Endothelial cell of umbilical vein (primary cell): ENCODE data around the gene PFKP.

Experiments
- FOS ChIP-seq: IDR thresholded peaks from 2 replicates; pipeline ENCODE4 v1.6.1; 2011; ENCODE audit warnings: mild to moderate bottlenecking, low read length, moderate library complexity, borderline replicate concordance; ENCODE audit not compliant: insufficient read depth
- GATA2 ChIP-seq: IDR thresholded peaks from 2 replicates; pipeline ENCODE4 v1.7.0; 2011; ENCODE audit warnings: low read depth, mild to moderate bottlenecking, moderate library complexity, mixed read lengths, low read length; ENCODE audit not compliant: insufficient read length, insufficient read depth
- JUN ChIP-seq: IDR thresholded peaks from 2 replicates; pipeline ENCODE4 v1.6.1; 2011; ENCODE audit warnings: borderline replicate concordance, low read depth; ENCODE audit not compliant: insufficient read length, insufficient read depth
- MYC ChIP-seq: IDR thresholded peaks from one replicate; pipeline ENCODE4 v1.6.1; 2011; ENCODE audit warnings: mild to moderate bottlenecking, low read depth, low read length
- POLR2A ChIP-seq: IDR thresholded peaks from 2 replicates; pipeline ENCODE4 v1.6.1; 2012; ENCODE audit warnings: low read depth, mild to moderate bottlenecking, control low read depth, low read length
- TF ChIP-seq, protein P1 (sequence below), 2 donors: IDR thresholded peaks; 1 replicate in 1 of 2; 2 replicates in 1 of 2; pipeline ENCODE4 v1.5.1; 2011; ENCODE audit warnings: low read length in 2 of 2, mild to moderate bottlenecking in 2 of 2, moderate library complexity in 2 of 2, control low read depth in 1 of 2, inconsistent platforms in 1 of 2, low read depth in 1 of 2; ENCODE audit not compliant: insufficient read depth in 1 of 2; ENCODE audit errors: extremely low read depth in 1 of 2
- TF ChIP-seq, protein P2 (sequence below): IDR thresholded peaks from 2 replicates; pipeline ENCODE4 v1.6.1; 2011; ENCODE audit not compliant: insufficient read depth, insufficient read length

DNA sequence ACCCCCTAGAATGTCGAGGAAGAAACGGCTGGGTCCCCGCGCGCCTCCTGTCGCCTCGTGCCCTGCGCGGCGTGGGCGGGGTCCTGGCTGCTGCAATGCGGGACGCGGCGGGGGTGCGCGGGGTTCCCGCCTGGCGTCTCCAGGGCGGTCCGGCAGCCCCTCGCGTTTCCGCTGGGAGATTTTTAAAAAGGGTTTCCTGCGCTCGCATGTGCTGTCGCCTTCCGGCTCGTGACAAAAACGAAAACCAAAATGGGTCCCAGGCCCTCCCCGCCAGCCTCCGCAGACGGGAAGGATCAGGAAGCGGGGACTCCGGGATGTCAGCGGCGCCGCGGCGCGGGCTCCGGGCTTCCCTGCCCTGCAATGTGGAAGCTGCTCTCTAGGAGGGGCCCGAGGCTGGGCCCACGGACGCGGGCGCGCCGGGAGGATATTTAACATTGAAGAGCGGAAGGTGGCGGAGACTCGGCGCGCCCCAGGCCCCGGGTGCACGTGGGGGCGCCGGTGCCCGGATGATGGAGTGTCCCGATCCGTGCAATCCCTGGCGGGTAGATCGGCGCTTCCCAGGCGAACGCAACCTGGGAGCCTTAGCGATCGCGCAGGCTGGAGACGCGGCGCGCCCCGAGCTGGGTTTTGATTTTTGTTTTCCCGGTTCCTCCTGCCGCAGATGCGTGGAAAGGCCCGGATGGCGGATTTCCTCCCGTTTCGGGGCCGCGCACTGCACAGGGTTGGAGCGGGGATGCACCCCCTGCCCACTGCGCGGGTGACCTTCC, 1.0 kb downstream of the PFKP start:
- TF ChIP-seq, protein P1, sequence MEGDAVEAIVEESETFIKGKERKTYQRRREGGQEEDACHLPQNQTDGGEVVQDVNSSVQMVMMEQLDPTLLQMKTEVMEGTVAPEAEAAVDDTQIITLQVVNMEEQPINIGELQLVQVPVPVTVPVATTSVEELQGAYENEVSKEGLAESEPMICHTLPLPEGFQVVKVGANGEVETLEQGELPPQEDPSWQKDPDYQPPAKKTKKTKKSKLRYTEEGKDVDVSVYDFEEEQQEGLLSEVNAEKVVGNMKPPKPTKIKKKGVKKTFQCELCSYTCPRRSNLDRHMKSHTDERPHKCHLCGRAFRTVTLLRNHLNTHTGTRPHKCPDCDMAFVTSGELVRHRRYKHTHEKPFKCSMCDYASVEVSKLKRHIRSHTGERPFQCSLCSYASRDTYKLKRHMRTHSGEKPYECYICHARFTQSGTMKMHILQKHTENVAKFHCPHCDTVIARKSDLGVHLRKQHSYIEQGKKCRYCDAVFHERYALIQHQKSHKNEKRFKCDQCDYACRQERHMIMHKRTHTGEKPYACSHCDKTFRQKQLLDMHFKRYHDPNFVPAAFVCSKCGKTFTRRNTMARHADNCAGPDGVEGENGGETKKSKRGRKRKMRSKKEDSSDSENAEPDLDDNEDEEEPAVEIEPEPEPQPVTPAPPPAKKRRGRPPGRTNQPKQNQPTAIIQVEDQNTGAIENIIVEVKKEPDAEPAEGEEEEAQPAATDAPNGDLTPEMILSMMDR (IDR thresholded peaks at IDR 0.05; ENCODE audit: extremely low read depth in 1 of 2, insufficient read depth in 1 of 2, low read depth in 1 of 2, low read length in 2 of 2) = peak; percentile 31 to 53
- no peak for TF ChIP-seq FOS
- no peak for TF ChIP-seq POLR2A
- TF ChIP-seq JUN = no peak
- no peak for TF ChIP-seq GATA2
- TF ChIP-seq, protein P2, sequence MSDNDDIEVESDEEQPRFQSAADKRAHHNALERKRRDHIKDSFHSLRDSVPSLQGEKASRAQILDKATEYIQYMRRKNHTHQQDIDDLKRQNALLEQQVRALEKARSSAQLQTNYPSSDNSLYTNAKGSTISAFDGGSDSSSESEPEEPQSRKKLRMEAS = no peak
- no peak for TF ChIP-seq MYC
